OCI-LY3 (cell line): ENCODE results near the gene TTLL5.

Experiments
- EZH2phosphoT487 ChIP-seq: fragments of 200-600 bp; shearing (Covaris generic); IDR thresholded peaks from 2 replicates; pipeline ENCODE4 v1.6.1; 2018; ENCODE audit warnings: antibody characterized with exemption, mixed run types, low read depth
- TF ChIP-seq, protein P1 (sequence below): fragments of 200-600, 300-600 bp; sonication (generic); IDR thresholded peaks from 2 replicates; pipeline ENCODE4 v1.5.1; 2014; ENCODE audit warnings: antibody characterized with exemption, low read length, low read depth

- TF ChIP-seq, protein P1, sequence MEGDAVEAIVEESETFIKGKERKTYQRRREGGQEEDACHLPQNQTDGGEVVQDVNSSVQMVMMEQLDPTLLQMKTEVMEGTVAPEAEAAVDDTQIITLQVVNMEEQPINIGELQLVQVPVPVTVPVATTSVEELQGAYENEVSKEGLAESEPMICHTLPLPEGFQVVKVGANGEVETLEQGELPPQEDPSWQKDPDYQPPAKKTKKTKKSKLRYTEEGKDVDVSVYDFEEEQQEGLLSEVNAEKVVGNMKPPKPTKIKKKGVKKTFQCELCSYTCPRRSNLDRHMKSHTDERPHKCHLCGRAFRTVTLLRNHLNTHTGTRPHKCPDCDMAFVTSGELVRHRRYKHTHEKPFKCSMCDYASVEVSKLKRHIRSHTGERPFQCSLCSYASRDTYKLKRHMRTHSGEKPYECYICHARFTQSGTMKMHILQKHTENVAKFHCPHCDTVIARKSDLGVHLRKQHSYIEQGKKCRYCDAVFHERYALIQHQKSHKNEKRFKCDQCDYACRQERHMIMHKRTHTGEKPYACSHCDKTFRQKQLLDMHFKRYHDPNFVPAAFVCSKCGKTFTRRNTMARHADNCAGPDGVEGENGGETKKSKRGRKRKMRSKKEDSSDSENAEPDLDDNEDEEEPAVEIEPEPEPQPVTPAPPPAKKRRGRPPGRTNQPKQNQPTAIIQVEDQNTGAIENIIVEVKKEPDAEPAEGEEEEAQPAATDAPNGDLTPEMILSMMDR = no peak
- TF ChIP-seq EZH2phosphoT487 = no peak
Measured at GRCh38 chr14:75911883-75912282, 250.8 kb downstream of the TTLL5 start.
